CD4-positive, alpha-beta T cell treated with Interleukin-15 for 4 hours (primary cell): ENCODE results near the gene RASAL1.

ENCODE experiments used
- DNase-seq: peaks from one replicate; pipeline ENCODE4 v3.0.0-alpha.2; 2020; ENCODE audit warnings: low spot score

The RASAL1 gene

DNA sequence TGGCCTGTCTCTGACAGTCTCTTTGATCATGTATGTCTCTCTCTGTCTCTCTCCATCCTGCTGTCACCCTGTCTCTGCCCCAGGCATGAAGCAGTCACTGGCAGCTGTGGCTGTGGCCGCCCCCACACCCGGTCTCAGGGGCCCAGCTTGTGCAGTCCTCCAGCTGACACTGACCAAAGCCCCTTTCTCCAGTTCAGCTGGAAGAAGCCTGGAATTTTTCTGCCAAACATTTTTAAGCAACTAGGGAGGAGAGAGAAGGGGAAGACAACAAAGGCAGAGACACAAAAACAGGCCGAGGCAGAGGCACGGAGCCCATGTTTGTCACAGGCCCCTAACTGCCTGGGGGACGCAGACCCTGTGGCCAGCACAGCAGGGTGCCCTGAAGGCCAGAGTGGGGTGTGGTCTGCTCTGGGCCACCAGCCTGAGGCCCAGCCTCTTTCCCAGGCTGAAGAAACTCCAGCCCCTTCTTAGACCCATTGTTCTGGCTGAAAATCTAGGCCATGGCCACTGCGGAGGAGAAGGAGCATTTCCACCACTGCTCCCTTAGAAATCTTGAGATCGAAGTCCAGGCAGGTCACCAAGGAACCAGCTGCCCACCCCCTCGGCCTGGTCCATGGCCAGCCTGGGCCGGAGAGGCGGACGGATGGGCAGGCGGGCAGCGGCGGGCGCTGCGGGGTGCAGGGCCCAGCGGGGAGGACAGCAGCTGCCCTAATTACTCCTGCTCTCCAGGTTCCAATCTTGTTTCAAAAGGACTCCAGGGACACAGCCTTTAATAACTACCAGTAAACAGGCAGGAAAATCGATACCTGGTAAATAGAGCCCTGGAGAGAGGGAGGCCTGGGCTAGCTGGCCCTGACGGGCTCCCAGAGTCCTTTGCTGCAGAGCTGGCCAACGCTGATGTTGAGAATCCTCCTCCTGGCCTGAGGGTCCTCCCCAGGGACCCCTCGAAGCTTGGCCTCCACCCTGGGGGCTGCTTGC, 64.1 kb downstream of the RASAL1 start:
- no peak for DNase-seq

DNA sequence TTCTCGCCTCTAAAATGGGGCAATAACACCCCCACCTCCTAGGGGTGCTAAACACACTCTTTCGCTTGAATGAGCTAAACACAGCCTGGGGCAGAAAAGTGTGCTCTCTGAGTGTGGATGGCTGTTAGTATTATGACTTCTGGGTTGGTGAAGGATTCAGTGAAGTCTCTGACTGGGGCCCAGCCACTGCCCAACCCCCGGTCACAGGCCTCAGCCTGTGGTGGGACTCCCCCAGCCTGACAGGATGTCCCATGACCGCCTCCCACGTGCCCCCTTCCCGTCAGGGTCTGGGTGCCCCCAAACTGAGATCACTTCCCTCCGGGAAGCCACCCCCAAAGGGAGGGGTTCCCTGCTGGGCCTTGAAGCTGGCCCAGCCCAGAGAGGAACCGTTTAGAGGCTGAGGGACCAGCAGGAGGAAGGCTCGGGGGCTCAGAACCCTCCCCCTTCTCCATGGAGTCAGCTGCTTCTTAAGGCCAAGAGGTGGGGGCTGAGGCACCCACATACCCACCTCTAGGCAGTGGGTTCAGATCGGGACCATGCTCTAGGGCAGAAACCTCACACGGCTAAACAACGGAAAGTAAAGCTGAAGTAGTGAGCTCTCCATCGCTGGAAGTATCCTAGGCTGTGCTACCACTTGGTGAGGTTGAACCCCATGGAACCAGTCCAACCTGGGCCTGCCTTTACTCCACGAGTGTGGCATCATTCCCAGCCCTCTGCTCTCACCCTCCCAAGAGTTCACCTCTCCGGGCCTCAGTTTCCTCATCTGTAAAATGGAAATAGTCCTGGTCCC, 65.2 kb downstream of the RASAL1 start:
- DNase-seq: no peak

DNA sequence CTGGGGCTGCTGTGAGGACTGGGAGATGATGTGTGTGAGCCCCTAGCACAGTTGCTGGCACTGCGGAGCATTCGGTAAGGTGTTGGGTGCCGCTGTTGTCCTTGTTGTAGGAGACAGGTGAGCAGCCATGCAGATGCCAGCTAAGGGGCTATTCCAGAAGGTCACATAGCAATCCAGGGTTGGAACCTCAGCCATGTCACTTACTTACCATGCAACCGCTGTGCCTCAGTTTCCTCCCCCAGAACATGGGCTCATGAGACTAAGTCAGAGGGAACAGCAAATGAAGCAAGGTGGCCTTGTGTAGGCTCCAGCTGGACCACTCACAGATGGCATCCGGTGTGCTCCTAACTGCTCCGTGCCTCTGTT, 65.8 kb downstream of the RASAL1 start:
- no peak for DNase-seq

DNA sequence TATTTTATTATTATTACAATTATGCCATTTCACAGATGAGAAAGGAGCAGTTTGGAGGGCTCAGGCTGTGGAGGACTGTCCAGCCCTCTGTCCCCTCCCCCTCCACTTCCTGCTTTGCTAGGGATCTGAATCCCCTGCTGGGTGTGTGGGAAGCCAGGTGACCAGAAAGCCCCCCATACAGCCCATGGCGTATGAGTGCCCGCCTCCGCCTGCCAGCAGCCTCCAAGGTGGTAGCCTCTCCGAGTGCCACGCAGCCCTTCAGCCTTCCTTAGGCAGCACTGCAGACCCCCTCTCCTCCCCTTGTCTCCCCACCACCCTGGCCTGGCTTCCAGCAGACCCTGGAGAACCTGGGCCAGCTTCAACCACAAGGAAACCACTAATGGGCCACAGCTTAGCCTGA, 66.4 kb downstream of the RASAL1 start:
- DNase-seq: no peak

DNA sequence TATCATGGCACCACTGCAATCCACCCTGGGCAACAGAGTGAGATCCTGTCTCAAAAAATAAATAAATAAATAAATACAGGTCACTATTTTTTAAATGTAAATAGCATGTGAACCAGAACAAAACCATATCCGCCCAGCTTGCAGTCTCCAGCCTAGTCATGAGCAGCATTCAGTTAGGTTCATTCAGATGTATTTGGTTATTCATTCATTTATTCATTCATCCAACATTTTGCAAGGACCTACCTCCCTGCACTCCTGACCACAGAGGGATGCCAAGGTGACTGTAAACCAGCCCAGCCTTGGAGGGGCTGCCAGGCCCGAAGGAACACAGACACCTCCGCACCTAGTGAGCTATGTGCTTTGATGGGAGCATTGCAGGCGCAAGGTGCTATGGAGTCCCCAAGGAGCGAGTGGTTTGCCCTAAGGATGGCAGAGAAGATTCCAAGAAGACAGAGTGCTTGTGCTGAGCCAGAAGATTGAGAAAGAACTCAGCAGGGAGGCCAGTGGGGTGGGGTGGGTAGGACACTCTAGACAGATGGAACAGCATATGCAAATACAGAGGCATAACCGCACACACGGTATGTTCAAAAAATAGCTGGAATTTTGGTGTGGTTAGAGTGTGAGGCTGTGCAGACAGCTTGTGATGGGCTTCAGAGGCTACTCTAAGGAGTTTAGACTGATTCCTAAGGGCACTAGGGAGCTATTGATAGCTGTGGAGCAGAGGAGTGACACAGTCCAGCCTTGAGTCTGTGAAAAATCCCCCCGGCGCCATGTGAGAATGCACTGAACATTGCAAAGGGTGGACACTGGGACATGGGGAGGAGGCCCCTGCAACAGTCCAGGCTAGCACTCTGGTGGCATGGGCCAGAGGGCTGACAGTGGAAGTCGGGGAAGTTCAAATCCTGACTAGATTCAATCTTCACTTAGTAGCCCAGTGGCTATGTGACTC, 67.3 kb downstream of the RASAL1 start:
- no peak for DNase-seq

DNA sequence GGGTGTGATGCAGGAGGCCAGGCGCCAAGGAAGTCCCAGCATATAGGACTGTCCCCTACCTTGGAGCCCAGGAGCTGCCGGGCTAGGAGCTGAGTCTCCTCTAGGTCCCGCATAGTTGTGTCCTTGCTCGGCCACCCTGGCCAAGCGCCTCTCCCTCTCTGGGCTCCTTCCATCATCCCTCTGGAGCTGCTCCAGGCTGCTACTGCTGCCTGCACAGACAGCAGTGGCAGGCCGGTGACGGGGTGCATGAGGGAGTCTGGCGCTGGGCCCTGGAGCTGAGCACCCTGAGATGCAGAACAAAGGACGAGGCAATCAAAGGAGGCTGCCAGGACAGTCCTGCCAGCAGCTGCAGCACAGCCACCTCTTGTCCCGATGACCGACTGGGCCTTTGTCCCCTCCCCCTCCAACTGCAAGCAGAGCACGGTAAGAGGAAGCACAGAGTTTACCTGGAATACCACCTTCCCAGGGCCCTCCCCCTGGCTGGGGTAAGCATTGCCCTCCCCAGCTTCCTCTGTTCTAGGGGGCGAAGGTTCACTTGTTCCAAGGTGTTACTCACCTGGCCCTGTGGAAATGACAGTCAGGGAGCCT, 68.7 kb downstream of the RASAL1 start:
- DNase-seq: no peak

DNA sequence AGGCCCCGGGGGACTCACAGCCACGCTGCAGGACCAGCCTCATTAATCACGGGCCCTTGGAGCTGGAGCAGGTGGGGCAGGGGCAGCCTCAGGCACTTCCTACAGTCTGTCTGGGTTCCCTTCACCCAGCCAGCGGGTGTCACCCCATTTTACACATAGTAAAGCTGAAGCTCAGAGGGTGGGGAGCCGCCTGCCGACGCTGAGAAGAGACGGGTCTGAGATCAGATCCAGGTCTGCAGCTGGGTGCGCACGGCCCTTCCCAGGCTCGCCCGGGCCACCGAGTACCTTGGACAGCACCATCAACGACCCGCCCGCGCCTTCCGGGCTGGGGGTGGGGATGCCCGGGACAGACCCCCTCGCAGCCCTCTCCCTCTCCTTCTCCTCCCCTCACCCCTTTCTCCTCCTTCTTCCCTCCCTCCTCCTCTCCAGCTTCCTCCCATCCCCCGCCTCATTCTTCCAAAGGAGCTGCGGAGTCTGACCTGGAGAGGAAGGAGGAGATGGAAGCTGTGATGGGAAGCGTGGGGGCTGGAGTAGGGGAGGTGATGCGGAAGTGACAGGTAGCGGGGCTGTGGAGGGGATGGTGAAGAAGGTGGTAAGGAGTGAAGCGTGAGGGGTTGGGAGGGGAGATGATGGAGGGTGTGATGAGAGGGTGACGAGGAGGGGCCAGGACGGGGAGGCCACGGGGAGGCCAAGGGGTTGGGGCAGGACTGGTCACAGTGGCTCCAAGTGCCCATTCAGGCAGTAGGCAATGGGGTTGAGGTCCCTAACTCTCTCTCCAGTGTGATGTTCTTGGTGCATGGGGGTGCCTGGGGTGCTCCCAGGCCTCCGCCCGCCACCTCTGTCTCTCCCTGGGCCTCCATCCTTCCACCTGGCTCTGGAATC, 70.2 kb downstream of the RASAL1 start:
- DNase-seq: no peak

DNA sequence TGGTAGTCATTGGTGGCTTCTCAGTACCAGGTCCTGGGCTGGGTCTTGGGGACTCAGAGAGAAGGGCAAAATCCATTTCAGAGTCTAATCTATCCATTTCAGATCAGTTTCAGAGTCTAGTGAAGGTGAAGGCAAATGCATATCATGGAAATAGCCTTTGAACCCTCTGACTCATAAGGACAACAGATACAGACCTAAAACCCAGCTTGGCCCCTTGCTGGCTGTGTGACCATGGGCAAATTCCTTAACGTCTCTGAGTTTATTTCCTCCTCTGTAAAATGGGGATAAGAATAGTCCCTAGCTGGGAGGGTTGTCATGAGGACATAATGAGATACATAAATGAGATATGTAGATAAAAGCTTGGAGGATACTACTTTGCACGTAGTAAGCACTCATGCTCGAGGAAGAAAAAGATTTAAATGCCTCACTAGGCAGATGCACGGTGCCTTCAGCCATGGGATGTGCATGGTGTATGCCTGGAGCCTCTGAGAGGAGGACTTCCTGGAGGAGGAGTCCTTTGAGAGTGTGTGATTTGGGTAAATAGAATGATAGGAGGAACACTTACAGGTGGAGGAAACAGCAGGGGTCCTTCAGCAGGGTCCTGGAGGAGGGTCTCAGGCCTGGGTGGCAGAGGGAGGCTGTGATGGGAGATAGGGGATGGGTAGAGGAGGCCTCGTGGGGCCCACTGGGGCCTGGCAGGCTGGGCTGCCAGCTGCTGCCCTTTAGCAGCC, 71.0 kb downstream of the RASAL1 start:
- DNase-seq: no peak

DNA sequence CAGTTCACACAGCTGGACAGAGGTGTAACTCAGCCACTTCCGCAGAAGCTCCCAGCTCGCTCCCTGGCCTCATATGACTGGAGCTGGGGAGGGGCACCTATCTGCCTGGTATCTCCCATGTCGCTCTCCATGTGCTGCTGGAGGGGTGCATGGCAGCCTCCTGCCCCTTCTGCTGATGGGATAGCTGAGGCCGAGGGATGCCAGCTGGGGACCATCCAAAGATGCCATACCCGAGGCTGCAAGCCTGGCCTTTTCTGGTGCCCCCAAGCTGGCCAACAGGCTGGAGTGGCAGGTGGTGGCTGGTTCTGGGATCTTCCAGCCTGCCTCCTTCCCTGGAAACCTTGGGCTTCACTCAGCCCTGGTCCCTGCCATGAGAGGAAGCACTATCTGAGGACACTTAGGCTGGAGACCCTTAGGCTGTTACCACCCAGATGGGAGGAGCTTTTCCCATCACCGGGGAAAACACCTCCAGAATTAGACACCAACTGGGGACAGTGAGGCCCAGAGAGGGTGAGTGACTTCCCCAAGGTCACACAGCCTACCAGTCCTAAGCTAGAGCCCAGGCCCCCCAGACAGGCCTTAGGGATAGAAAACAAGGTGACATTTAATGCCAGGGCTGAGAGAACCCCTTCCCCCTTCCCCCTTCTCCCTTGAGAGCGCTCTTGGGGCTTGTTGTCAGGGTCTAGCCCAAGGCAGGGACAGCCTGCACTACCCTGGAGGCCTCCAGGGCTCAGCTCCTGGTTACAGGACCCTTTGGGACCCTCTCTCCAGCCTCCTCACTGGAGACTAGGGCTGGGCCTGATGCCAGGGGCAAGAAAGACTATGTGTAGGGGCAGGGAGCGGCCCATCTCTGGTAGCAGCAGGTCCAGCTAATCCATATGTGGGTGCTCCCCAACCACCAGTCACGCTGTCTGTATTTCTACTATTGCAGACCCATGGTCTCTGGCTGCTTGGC, 71.9 kb downstream of the RASAL1 start:
- DNase-seq: no peak

DNA sequence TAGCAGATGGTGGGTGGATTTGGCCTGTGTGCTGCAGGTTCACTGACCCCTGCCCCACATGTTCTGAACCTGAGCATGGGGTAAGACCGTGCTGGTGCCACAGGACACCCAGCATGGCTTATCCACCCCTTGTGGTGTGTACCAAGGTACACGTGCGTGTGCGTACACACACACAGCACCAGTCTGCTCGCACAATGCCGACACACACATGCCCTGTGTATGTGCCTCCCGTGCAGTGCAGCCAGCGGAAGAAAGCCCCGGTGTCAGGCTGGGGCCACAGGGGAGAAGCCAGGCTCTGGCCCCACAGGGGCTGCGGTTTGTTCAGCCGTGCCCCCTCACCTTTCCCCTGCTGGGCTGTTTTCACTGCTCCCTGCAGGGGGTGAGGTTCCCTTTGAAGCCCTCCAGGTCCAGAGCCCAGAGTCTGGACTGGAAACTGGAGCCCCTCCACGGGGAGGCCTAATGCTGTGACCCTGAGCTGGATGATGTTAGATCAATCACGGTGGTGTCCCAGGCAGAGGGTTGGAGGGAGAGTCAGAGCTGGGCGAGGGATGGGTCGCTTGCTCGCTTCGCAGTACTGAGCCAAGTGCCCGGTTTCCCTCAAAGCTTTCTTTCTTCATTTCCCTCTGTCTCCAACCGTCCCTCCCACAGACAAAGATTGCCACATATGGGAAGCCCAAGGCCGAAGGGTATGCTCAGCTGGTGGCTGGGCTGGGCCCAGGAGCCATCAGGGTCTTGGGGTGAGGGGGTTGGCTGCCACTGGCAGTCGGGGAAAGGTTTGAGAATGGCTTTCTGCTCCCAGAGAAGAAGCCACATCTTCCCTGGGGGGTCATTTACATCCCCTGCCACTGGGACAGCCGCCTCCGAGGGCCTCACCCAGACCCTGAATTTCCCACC, 72.8 kb downstream of the RASAL1 start:
- DNase-seq: no peak

DNA sequence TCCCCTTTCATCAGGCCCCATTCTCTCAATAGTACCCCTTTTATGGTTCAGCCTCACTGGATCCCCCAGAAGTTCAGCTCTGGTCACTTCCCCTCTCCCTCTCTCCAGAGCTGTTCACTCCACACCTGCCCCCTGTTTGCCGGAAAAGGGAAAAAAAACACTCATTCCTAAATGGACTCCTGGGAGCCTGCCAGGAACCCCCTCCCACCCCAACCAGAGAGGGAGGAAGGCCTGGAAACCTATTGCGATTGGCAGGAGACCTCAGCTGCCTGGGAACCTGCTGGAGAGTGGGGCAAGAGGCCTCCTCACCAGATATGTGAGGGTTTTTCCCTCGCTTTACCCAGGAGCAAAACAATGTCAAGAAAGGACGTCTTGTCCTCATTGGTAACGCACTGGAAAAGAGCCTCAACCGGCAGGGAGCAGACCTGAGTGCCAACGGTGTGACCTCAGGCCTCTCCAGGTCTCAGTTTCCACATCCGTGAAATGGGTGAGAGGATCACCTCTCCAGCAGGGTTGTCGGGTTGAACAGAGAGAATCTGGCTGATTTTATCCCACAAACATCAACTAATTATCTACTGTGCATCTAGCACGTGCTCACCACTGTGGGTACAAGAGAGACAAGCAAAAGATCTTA, 74.4 kb downstream of the RASAL1 start:
- DNase-seq: no peak

DNA sequence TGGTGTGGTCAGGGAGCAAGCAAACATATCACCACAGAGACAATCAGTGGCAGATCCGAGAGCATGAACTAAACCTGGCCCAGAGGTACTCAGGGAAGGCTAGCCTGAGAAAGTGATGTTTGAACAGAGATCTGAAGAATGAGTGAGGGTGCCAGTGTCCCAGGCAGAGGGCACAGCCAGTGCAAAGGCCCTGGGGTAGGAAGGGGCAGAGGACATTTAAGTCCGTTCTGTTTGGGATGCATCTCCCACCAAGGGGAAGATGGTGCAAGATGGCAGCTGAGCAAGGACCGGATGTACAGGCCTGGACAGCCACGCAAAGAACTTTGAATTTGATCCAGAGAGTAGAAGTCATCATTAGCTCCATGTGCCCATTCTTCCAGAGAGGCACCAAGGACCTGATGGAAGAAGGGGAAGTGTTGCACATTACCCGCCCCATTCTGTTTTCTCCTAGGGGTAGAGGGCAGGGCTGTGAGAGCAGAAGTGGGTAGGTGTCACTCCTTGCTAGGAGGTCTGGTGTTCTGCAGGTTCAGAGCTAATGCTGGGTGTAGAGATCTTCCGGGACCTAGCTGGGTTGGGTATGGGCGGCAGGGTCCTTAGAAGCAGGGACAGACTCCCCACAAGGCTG, 75.1 kb downstream of the RASAL1 start:
- DNase-seq: no peak

DNA sequence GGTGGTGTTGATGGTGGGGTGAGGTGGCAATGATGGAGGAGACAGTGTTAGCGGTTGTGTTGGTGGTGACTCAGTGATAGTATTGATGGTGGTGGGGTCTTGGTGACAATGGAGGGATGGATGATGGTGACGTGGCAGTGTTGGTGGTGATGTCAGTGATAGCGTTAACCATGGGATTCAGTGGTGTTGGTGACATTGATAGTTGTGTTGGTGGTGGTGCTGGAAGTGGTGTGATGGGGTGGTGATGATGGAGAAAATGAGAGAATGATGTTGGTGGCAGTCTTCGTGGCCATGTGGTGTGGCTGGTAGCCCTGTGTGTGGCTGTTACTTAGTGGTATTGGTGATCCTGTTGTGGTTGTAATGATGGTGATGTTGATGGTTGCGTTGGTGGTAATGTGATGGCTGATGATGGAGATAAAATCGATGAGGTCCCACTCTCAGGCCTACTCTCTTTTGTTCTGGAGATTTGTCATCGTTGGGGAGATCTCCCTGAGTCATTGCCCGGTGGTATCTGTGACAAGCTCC, 76.4 kb downstream of the RASAL1 start:
- DNase-seq: no peak

DNA sequence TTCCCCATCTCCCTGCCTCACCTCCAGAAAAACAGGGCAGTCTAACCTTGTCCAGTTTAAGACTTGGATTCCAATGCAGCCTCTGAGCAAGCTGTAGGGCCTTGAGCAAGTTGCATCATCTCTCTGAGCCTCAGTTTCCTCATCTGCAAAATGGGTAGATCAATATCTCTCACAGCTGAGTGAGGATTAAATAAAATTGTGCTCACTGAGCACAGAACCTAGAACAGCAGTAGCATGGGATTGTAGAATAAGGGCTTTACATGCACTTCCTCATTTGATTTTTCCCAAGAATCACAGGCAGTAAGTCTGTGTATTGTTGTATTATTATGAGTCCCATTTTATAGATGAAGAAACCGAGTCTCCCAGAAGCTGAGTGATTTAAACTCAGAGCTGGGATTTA, 77.0 kb downstream of the RASAL1 start:
- no peak for DNase-seq

DNA sequence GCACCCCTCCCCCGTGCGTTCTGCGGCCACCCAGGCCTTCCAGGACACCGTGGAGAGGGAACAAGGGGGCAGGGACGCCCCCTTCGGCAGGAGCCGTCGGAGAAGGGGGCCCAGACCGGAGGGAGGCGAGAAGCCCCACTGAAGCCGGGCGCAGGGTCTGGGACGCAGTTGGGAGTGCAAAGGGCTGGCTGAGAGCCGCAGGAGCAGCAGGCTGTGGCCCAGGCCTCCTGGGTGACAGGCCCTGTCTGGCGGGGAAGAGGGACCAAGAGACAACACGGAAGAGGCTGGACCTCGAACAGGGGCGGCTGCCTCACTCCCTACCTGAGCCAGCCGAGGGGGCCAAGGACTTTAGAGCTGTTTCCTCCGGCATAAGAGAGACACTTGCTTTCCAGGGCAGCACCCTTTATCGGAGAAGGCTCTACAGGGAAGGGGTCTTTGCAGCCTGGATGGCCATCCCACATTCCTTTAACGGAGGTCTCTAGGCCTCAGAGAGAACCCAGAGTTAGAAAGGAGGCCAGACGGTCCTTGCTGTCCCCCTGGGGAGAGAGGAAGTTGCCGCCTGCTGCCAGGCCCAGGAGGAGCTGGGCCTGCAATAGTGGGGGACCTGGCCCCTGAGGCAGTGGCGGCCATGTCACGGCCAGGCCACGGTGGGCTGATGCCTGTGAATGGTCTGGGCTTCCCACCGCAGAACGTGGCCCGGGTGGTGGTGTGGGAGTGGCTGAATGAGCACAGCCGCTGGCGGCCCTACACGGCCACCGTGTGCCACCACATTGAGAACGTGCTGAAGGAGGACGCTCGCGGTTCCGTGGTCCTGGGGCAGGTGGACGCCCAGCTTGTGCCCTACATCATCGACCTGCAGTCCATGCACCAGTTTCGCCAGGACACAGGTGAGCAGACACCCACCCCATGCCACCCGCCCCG, 77.7 kb downstream of the RASAL1 start:
- DNase-seq: no peak
